ENCODE data around the gene PIGU.

The PIGU gene

GRCh38 chr20:34540596-34541263 lies 136.2 kb downstream of the PIGU start:
- Histone ChIP-seq H3K27me3 (ENCODE audit: insufficient read depth, poor library complexity, severe bottlenecking) (no peaks in the 10 kb centered on the region), H3K4me3 (replicated peaks; ENCODE audit: insufficient read depth, low read length) (no peak overlapping the region), H3K27ac (replicated peaks) (no peak overlapping the region)
- TF ChIP-seq REST (IDR thresholded peaks at IDR 0.05; ENCODE audit: insufficient replicate concordance, low read depth): no peak
- TF ChIP-seq SPI1 (IDR thresholded peaks at IDR 0.05; ENCODE audit: borderline replicate concordance, low read depth): no peak
- TF ChIP-seq CTCF (IDR thresholded peaks at IDR 0.05; ENCODE audit: insufficient read depth, low read length): no peak
- no peak for TF ChIP-seq GABPA (IDR thresholded peaks at IDR 0.05; ENCODE audit: low read depth)
- no peak for TF ChIP-seq POLR2AphosphoS5 (IDR thresholded peaks at IDR 0.05; ENCODE audit: low read depth)
- DNase-seq (ENCODE audit: low read depth in 1 of 2, low spot score in 1 of 2): no peak

GRCh38 chr20:34539756-34540155 lies 137.1 kb downstream of the PIGU start:
- H3K4me3 ChIP-seq (replicated peaks; ENCODE audit: insufficient read depth, low read length): no peak overlapping the region
- no peak overlapping the region for H3K27ac ChIP-seq (replicated peaks)
- DNase-seq (ENCODE audit: low read depth in 1 of 2, low spot score in 1 of 2): no peak
- H3K27me3 ChIP-seq (ENCODE audit: insufficient read depth, poor library complexity, severe bottlenecking): no peaks in the 10 kb centered on the region
- TF ChIP-seq GABPA (IDR thresholded peaks at IDR 0.05; ENCODE audit: low read depth): no peak
- TF ChIP-seq POLR2AphosphoS5 (IDR thresholded peaks at IDR 0.05; ENCODE audit: low read depth): no peak
- no peak for TF ChIP-seq CTCF (IDR thresholded peaks at IDR 0.05; ENCODE audit: insufficient read depth, low read length)
- TF ChIP-seq REST (IDR thresholded peaks at IDR 0.05; ENCODE audit: insufficient replicate concordance, low read depth): no peak
- TF ChIP-seq SPI1 (IDR thresholded peaks at IDR 0.05; ENCODE audit: borderline replicate concordance, low read depth): no peak

GRCh38 chr20:34538671-34539123 lies 138.2 kb downstream of the PIGU start:
- DNase-seq (ENCODE audit: low read depth in 1 of 2, low spot score in 1 of 2): peak; percentile 59 to 72
- H3K27ac ChIP-seq (replicated peaks): no peak overlapping the region
- no peak overlapping the region for H3K4me3 ChIP-seq (replicated peaks; ENCODE audit: insufficient read depth, low read length)
- no peaks in the 10 kb centered on the region for H3K27me3 ChIP-seq (ENCODE audit: insufficient read depth, poor library complexity, severe bottlenecking)
- no peak for TF ChIP-seq SPI1 (IDR thresholded peaks at IDR 0.05; ENCODE audit: borderline replicate concordance, low read depth)
- peak; percentile 78 for TF ChIP-seq CTCF (IDR thresholded peaks at IDR 0.05; ENCODE audit: insufficient read depth, low read length)

GRCh38 chr20:34537651-34538050 lies 139.2 kb downstream of the PIGU start:
- no peaks in the 10 kb centered on the region for H3K27me3 ChIP-seq (ENCODE audit: insufficient read depth, poor library complexity, severe bottlenecking)
- H3K4me3 ChIP-seq (replicated peaks; ENCODE audit: insufficient read depth, low read length): no peak overlapping the region
- TF ChIP-seq REST (IDR thresholded peaks at IDR 0.05; ENCODE audit: insufficient replicate concordance, low read depth) (no peak), GABPA (IDR thresholded peaks at IDR 0.05; ENCODE audit: low read depth) (no peak)
- H3K27ac ChIP-seq (replicated peaks): no peak overlapping the region
- no peak for DNase-seq (ENCODE audit: low read depth in 1 of 2, low spot score in 1 of 2)

Measured in HL-60 (cell line).